ENCODE results near the gene NUP160. TPM values are rescaled to one million over a fixed set of nuclear protein-coding genes. Genes with fewer than 3 reads are reported as not detected.

Gene NUP160
- total and polyA plus RNA-seq, 10 of the 15 experiments (the other 5 are each of a cell fraction or from before 2014, with no cell fraction given), result 24.0 to 87.6 (median 54.6) TPM

DNA sequence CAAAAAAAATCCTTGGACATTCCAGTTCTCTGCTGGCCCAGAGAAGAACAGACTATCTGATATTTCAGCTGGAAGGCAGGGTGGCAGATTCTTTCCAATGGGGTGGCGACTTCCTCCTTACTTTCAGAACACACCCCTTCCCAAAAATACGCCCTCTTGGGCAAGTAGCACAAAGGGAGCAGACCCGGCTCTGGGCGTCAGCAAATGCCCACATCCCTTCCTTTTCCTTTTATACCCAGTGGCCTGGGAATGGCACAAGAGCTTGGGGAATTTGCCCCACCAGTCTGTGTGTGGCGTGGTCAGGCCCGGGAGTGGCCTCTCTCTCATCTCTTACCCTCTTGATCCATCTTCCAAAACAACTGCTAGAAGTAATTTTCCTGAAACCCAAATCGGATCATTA, 33.0 kb upstream of the NUP160 start (continued):
- TF ChIP-seq, protein P1, sequence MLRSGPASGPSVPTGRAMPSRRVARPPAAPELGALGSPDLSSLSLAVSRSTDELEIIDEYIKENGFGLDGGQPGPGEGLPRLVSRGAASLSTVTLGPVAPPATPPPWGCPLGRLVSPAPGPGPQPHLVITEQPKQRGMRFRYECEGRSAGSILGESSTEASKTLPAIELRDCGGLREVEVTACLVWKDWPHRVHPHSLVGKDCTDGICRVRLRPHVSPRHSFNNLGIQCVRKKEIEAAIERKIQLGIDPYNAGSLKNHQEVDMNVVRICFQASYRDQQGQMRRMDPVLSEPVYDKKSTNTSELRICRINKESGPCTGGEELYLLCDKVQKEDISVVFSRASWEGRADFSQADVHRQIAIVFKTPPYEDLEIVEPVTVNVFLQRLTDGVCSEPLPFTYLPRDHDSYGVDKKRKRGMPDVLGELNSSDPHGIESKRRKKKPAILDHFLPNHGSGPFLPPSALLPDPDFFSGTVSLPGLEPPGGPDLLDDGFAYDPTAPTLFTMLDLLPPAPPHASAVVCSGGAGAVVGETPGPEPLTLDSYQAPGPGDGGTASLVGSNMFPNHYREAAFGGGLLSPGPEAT (IDR thresholded peaks at IDR 0.05; ENCODE audit: low read depth), result no peak

DNA sequence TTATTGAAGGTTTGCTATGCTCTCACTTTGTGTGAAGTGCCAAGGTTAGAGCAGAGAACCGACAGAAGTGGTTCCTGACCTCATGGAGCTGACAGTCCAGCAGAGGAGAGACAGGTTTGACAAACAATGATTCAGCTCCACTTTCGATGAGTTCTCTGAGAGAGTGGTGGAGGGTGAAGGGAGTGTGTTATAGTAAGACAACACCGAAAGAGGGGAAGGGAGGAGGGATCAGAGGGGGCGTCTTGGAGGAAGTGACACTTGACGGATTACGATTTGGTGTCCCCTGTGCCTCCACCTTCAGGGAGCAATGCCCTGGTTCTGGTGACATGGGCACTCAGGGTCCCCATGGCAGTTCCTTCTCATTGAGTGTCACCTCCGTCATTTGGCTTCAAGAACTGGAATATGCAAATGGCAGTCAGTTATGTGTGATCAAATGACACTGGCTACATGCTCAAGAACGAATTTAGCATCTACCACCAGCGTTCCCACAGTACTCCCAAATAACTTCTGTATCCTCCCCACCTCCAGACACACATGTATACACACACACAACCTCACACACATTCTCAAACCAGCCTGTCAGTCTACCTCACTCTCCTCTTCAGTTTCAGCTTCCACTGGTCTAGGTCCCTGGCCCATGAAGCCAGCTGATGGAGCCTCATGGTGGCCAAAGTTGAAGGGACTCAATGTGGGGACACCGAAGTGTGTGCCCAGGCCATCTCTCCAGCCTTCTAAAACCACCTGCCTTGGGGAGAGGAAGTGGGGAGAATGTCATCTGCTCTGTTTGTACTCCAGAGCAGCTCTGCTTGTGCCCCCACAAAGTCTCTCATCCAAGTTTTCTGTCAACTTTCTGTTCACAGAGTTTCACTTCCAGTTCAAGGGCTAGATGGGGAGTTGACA, 31.4 kb upstream of the NUP160 start:
- TF ChIP-seq RAD51 (IDR thresholded peaks at IDR 0.05) (no peak), NR2C1 (IDR thresholded peaks at IDR 0.05) (peak; percentile 62), POU2F2 (IDR thresholded peaks at IDR 0.05; ENCODE audit: borderline replicate concordance, low read depth, low read length) (peak; percentile 78; the same call in 1 of the 3 replicates), EED (IDR thresholded peaks at IDR 0.05; ENCODE audit: low read depth) (peak; percentile 56; the same call in 1 of the 2 replicates), CHD2 (IDR thresholded peaks at IDR 0.05; ENCODE audit: borderline replicate concordance, low read depth, low read length) (no peak), STAT3 (IDR thresholded peaks at IDR 0.05; ENCODE audit: low read depth, low read length) (no peak), SPI1 (IDR thresholded peaks at IDR 0.05; ENCODE audit: borderline replicate concordance, insufficient read depth, low read depth, low read length) (peak; percentile 77)
- TF ChIP-seq, protein P2, sequence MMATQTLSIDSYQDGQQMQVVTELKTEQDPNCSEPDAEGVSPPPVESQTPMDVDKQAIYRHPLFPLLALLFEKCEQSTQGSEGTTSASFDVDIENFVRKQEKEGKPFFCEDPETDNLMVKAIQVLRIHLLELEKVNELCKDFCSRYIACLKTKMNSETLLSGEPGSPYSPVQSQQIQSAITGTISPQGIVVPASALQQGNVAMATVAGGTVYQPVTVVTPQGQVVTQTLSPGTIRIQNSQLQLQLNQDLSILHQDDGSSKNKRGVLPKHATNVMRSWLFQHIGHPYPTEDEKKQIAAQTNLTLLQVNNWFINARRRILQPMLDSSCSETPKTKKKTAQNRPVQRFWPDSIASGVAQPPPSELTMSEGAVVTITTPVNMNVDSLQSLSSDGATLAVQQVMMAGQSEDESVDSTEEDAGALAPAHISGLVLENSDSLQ (IDR thresholded peaks at IDR 0.05), result 0 out of 2 replicates have a peak, but pooled peaks have one; percentile 21
- peaks cover 4% of the 10 kb centered on the region; the same call in 2 of the 3 replicates for H3K9me3 ChIP-seq (replicated peaks; ENCODE audit: control insufficient read depth, insufficient read depth, low read length)
- H3K79me2 ChIP-seq (ENCODE audit: control insufficient read depth, insufficient read depth, low read length), result no peaks in the 10 kb centered on the region
- ChIA-PET RAD21 (ENCODE audit: unreplicated experiment) (interaction anchor here (1.0 to 1.1 kb wide), 2 partner anchors 21 to 25 kb away, joined by 3 read pairs; no protein-coding TSS in a partner anchor), SMC1A (ENCODE audit: uncharacterized antibody, unreplicated experiment) (interaction anchor here (1.2 kb wide), 1 partner anchor 11 kb away, joined by 5 read pairs; no protein-coding TSS in a partner anchor), POLR2A (no interaction called here), CTCF (interaction anchor here (0.8 to 0.9 kb wide), 3 partner anchors 9 to 12 kb away, joined by 3 to 5 read pairs (median 3); no protein-coding TSS in a partner anchor)
- peaks cover 18% of the 10 kb centered on the region for H3K4me1 ChIP-seq (ENCODE audit: control insufficient read depth, insufficient read depth, low read length)
- H2AFZ ChIP-seq (ENCODE audit: control insufficient read depth, low read depth, low read length), result peak overlapping the region; percentile 71
- in situ Hi-C loops (cut with MboI), result no loop called here
- H3K27me3 ChIP-seq (replicated peaks in 1 of 2; ENCODE audit: control insufficient read depth in 2 of 2, insufficient read depth in 2 of 2, low read length in 1 of 2), result no peaks in the 10 kb centered on the region
- intact Hi-C loops (cut with micrococcal nuclease; ENCODE audit: unreplicated experiment), result no loop called here
- H4K20me1 ChIP-seq (ENCODE audit: control insufficient read depth, insufficient read depth), result no peaks in the 10 kb centered on the region
- H3K36me3 ChIP-seq (ENCODE audit: control insufficient read depth in 2 of 2, insufficient read depth in 2 of 2, low read length in 1 of 2), result no peaks in the 10 kb centered on the region
- peak; percentile 18 for FAIRE-seq
- WGBS (ENCODE audit: insufficient coverage, insufficient replicate concordance, low lambda C conversion rate, missing lambda C conversion rate), result 19% methylated on average over 10 of the region's 10 CpGs
- H3K4me3 ChIP-seq, result no peak overlapping the region
- no peak for DNase-seq (ENCODE audit: low read depth, low spot score)
- ATAC-seq, result peak; percentile 72
- no TSS peak for BruUV-seq (replicated peaks)
- no peak overlapping the region for H3K9ac ChIP-seq (ENCODE audit: control insufficient read depth, insufficient read depth, low read length)
- peak overlapping the region; percentile 75 for H3K27ac ChIP-seq (ENCODE audit: control insufficient read depth, insufficient read depth)
- peak overlapping the region; percentile 49 for H3K4me2 ChIP-seq (ENCODE audit: control insufficient read depth, insufficient read depth)

Measured in GM12878 (cell line).